HFFc6 (cell line): ENCODE data around the gene OSBPL10. TPM values are rescaled to one million over a fixed set of nuclear protein-coding genes. Genes with fewer than 3 reads are reported as not detected.

Experiments
- DNase-seq: peaks from one replicate; pipeline ENCODE4 v3.0.0-alpha.2; 2018
- H3K27ac Mint-ChIP-seq: 2 replicates; pipeline ENCODE4 v1.8.0; 2020; ENCODE audit warnings: mild to moderate bottlenecking, mixed read lengths
- H3K27me3 Mint-ChIP-seq: 2 replicates; pipeline ENCODE4 v1.8.0; 2021; ENCODE audit warnings: mild to moderate bottlenecking, moderate library complexity, mixed read lengths; ENCODE audit not compliant: insufficient read depth
- H3K36me3 Mint-ChIP-seq: 2 replicates; pipeline ENCODE4 v1.8.0; 2021; ENCODE audit warnings: low read depth, mixed read lengths
- H3K4me1 Mint-ChIP-seq: 2 replicates; pipeline ENCODE4 v1.8.0; 2020; ENCODE audit warnings: low read depth, mixed read lengths
- H3K4me3 Mint-ChIP-seq: 2 replicates; pipeline ENCODE4 v1.8.0; 2020; ENCODE audit warnings: mild to moderate bottlenecking, moderate library complexity, mixed read lengths
- H3K9me3 Mint-ChIP-seq: 2 replicates; pipeline ENCODE4 v1.8.0; 2020; ENCODE audit warnings: mild to moderate bottlenecking, mixed read lengths
- CTCF ChIP-seq: fragments of 200-600 bp; sonication (generic); IDR thresholded peaks from 2 replicates; pipeline ENCODE4 v1.5.0; 2021; ENCODE audit warnings: antibody characterized with exemption, mild to moderate bottlenecking
- total RNA-seq, 6 experiments: library from RNA; stranded (reverse); fragmentation: NEBNext Ultra II Directional; extraction: Animal tissue kit (Norgen Biotek cat#: 25700); gene quantifications; 2 replicates in 1 of 6; 3 replicates in 5 of 6; pipeline ENCODE4 v1.2.3, GENCODE V29; 2021

OSBPL10 gene
- total RNA-seq, 6 experiments from 2014 or later: 7.3 to 8.9 (median 8.6) TPM

GRCh38 chr3:31808143-31808720 lies 172.8 kb downstream of the OSBPL10 start:
- no peaks in the 10 kb centered on the region for H3K4me1 Mint-ChIP-seq
- no peak overlapping the region for H3K4me3 Mint-ChIP-seq
- H3K9me3 Mint-ChIP-seq: no peaks in the 10 kb centered on the region
- H3K36me3 Mint-ChIP-seq: no peaks in the 10 kb centered on the region
- H3K27me3 Mint-ChIP-seq: peaks cover 2% of the 10 kb centered on the region; the same call in 1 of the 2 replicates
- no peak for TF ChIP-seq CTCF
- no peak overlapping the region for H3K27ac Mint-ChIP-seq
- DNase-seq: no peak

- no peaks in the 10 kb centered on the region for H3K4me1 Mint-ChIP-seq
- no peak for TF ChIP-seq CTCF
- H3K27me3 Mint-ChIP-seq: peaks cover 2% of the 10 kb centered on the region; the same call in 1 of the 2 replicates
- no peak for DNase-seq
- H3K27ac Mint-ChIP-seq: no peak overlapping the region
- no peak overlapping the region for H3K4me3 Mint-ChIP-seq
- no peaks in the 10 kb centered on the region for H3K9me3 Mint-ChIP-seq
- H3K36me3 Mint-ChIP-seq: no peaks in the 10 kb centered on the region
Measured at GRCh38 chr3:31804251-31805051, 176.6 kb downstream of the OSBPL10 start.

DNA sequence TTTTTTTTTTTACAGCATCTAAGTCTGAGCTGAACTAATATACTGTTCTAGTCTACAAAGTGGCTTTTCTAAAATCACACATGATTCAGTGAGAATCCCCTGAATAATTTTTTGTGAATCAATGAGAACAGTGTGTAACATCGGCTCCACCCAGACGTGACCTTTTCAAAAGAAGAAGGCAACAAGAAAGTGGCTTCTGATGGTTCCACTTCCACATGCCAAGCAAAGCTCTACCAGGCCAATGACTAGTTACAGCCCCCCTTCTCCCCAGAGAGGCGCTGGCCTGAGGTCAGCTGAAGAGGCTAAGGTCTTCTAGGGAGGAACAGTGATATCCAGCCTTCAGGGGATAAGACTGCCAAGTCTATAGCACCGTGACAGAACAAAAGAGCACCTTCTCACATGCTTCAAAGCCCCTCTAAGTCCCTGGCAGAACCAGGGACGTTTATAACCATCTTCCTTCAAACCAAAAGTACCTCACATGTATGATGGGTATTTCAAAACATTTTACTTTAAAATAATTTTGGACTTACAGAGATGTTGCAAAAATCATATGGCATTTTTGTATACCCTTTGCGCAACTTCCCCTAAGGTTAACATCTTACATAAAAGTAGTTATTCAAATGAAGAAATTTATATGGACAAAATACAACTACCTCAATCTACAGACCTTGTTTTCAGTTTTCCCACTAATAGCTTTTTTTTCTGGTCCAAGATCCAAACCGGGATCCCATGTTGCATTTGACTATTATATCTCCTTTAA lies 177.9 kb downstream of the OSBPL10 start:
- Mint-ChIP-seq H3K27me3 (peaks cover 2% of the 10 kb centered on the region; the same call in 1 of the 2 replicates), H3K36me3 (no peaks in the 10 kb centered on the region), H3K9me3 (no peaks in the 10 kb centered on the region), H3K4me1 (no peaks in the 10 kb centered on the region), H3K27ac (no peak overlapping the region), H3K4me3 (no peak overlapping the region)
- DNase-seq: no peak
- no peak for TF ChIP-seq CTCF

GRCh38 chr3:31800436-31800835 lies 180.6 kb downstream of the OSBPL10 start:
- no peaks in the 10 kb centered on the region for H3K4me1 Mint-ChIP-seq
- H3K27ac Mint-ChIP-seq: no peak overlapping the region
- H3K4me3 Mint-ChIP-seq: no peak overlapping the region
- H3K9me3 Mint-ChIP-seq: no peaks in the 10 kb centered on the region
- no peak for TF ChIP-seq CTCF
- no peak for DNase-seq
- H3K27me3 Mint-ChIP-seq: peaks cover 2% of the 10 kb centered on the region; the same call in 1 of the 2 replicates
- H3K36me3 Mint-ChIP-seq: no peaks in the 10 kb centered on the region

DNA sequence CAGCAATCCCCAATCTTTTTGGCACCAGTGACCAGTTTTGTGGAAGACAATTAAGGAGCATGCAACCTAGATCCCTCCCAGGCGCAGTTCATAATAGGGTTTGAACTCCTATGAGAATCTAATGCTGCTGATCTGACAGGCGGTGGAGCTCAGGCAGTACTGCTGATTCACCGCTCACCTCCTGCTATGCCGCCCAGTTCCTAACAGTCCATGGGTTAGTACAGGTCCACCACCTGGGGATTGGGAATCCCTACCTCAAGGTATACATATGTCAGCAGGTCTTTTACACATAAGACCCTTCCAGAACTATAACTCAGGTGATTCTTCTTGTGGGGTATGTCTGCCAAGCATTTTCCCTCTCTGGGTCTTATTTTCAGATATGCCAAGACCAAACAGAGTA lies 182.2 kb downstream of the OSBPL10 start:
- Mint-ChIP-seq H3K9me3 (no peaks in the 10 kb centered on the region), H3K4me3 (no peak overlapping the region), H3K27me3 (peaks cover 2% of the 10 kb centered on the region; the same call in 1 of the 2 replicates), H3K4me1 (no peaks in the 10 kb centered on the region), H3K36me3 (no peaks in the 10 kb centered on the region), H3K27ac (no peak overlapping the region)
- TF ChIP-seq CTCF: no peak
- DNase-seq: no peak
